ENCODE data around the gene MPZL3.

Gene MPZL3

GRCh38 chr11:118251858-118252652 lies at the start of gene MPZL3:
TSS of gene MPZL3 (minus strand) at chr11:118252365. CDS start at chr11:118252294, 71 bp downstream.
- no peaks in the 10 kb centered on the region for H3K36me3 ChIP-seq (ENCODE audit: control insufficient read depth, low read depth, low read length)
- H3K27me3 ChIP-seq (ENCODE audit: control insufficient read depth, insufficient read depth, low read length), result peaks cover 76% of the 10 kb centered on the region
- H3K4me3 ChIP-seq (ENCODE audit: low read length), result peak within 1 kb of the TSS; percentile 91
- peak within 1 kb of the TSS; percentile 84 for H3K9ac ChIP-seq (ENCODE audit: low read length)
- H3K9me3 ChIP-seq (ENCODE audit: control insufficient read depth, low read depth, low read length), result no peaks in the 10 kb centered on the region
- H3K27ac ChIP-seq (ENCODE audit: low read length), result peak within 1 kb of the TSS; percentile 98
- no peaks in the 10 kb centered on the region for H3K4me1 ChIP-seq (ENCODE audit: control insufficient read depth, low read depth, low read length)

- H3K4me1 ChIP-seq (ENCODE audit: control insufficient read depth, low read depth, low read length), result no peaks in the 10 kb centered on the region
Observed at GRCh38 chr11:118301600-118302195, 49.5 kb upstream of the MPZL3 start.

GRCh38 chr11:118295815-118296454 lies 43.8 kb upstream of the MPZL3 start:
- Histone ChIP-seq H3K9me3 (ENCODE audit: control insufficient read depth, low read depth, low read length) (no peaks in the 10 kb centered on the region), H3K36me3 (ENCODE audit: control insufficient read depth, low read depth, low read length) (no peaks in the 10 kb centered on the region), H3K27me3 (ENCODE audit: control insufficient read depth, insufficient read depth, low read length) (peaks cover 4% of the 10 kb centered on the region), H3K4me3 (ENCODE audit: low read length) (no peak overlapping the region), H3K27ac (ENCODE audit: low read length) (no peak overlapping the region), H3K9ac (ENCODE audit: low read length) (no peak overlapping the region), H3K4me1 (ENCODE audit: control insufficient read depth, low read depth, low read length) (no peaks in the 10 kb centered on the region)

More at GRCh38 chr11:118301600-118302195, 49.5 kb upstream of the MPZL3 start:
- Histone ChIP-seq H3K36me3 (ENCODE audit: control insufficient read depth, low read depth, low read length) (no peaks in the 10 kb centered on the region), H3K9ac (ENCODE audit: low read length) (no peak overlapping the region), H3K27ac (ENCODE audit: low read length) (no peak overlapping the region), H3K4me3 (ENCODE audit: low read length) (no peak overlapping the region), H3K27me3 (ENCODE audit: control insufficient read depth, insufficient read depth, low read length) (no peaks in the 10 kb centered on the region), H3K9me3 (ENCODE audit: control insufficient read depth, low read depth, low read length) (no peaks in the 10 kb centered on the region)

GRCh38 chr11:118295199-118295598 lies 43.0 kb upstream of the MPZL3 start:
- Histone ChIP-seq H3K9me3 (ENCODE audit: control insufficient read depth, low read depth, low read length) (no peaks in the 10 kb centered on the region), H3K9ac (ENCODE audit: low read length) (no peak overlapping the region), H3K27ac (ENCODE audit: low read length) (no peak overlapping the region), H3K36me3 (ENCODE audit: control insufficient read depth, low read depth, low read length) (no peaks in the 10 kb centered on the region), H3K4me3 (ENCODE audit: low read length) (no peak overlapping the region), H3K27me3 (ENCODE audit: control insufficient read depth, insufficient read depth, low read length) (peaks cover 4% of the 10 kb centered on the region), H3K4me1 (ENCODE audit: control insufficient read depth, low read depth, low read length) (no peaks in the 10 kb centered on the region)

- Histone ChIP-seq H3K9ac (ENCODE audit: low read length) (no peak overlapping the region), H3K36me3 (ENCODE audit: control insufficient read depth, low read depth, low read length) (no peaks in the 10 kb centered on the region), H3K27ac (ENCODE audit: low read length) (no peak overlapping the region), H3K27me3 (ENCODE audit: control insufficient read depth, insufficient read depth, low read length) (peaks cover 4% of the 10 kb centered on the region), H3K9me3 (ENCODE audit: control insufficient read depth, low read depth, low read length) (no peaks in the 10 kb centered on the region), H3K4me3 (ENCODE audit: low read length) (no peak overlapping the region), H3K4me1 (ENCODE audit: control insufficient read depth, low read depth, low read length) (no peaks in the 10 kb centered on the region)
Observed at GRCh38 chr11:118294053-118294452, 41.9 kb upstream of the MPZL3 start.

- Histone ChIP-seq H3K27me3 (ENCODE audit: control insufficient read depth, insufficient read depth, low read length) (peaks cover 4% of the 10 kb centered on the region), H3K4me3 (ENCODE audit: low read length) (no peak overlapping the region), H3K27ac (ENCODE audit: low read length) (no peak overlapping the region), H3K9me3 (ENCODE audit: control insufficient read depth, low read depth, low read length) (no peaks in the 10 kb centered on the region), H3K9ac (ENCODE audit: low read length) (no peak overlapping the region), H3K4me1 (ENCODE audit: control insufficient read depth, low read depth, low read length) (no peaks in the 10 kb centered on the region), H3K36me3 (ENCODE audit: control insufficient read depth, low read depth, low read length) (no peaks in the 10 kb centered on the region)
Observed at GRCh38 chr11:118291477-118292135, 39.4 kb upstream of the MPZL3 start.

- H3K9me3 ChIP-seq (ENCODE audit: control insufficient read depth, low read depth, low read length), result no peaks in the 10 kb centered on the region
- no peaks in the 10 kb centered on the region for H3K36me3 ChIP-seq (ENCODE audit: control insufficient read depth, low read depth, low read length)
- H3K9ac ChIP-seq (ENCODE audit: low read length), result no peak overlapping the region
- H3K4me1 ChIP-seq (ENCODE audit: control insufficient read depth, low read depth, low read length), result no peaks in the 10 kb centered on the region
- peaks cover 4% of the 10 kb centered on the region for H3K27me3 ChIP-seq (ENCODE audit: control insufficient read depth, insufficient read depth, low read length)
- H3K27ac ChIP-seq (ENCODE audit: low read length), result no peak overlapping the region
- H3K4me3 ChIP-seq (ENCODE audit: low read length), result no peak overlapping the region
Observed at GRCh38 chr11:118290923-118291322, 38.8 kb upstream of the MPZL3 start.

GRCh38 chr11:118289401-118289800 lies 37.2 kb upstream of the MPZL3 start:
- H3K9me3 ChIP-seq (ENCODE audit: control insufficient read depth, low read depth, low read length), result no peaks in the 10 kb centered on the region
- H3K9ac ChIP-seq (ENCODE audit: low read length), result no peak overlapping the region
- H3K27ac ChIP-seq (ENCODE audit: low read length), result no peak overlapping the region
- H3K36me3 ChIP-seq (ENCODE audit: control insufficient read depth, low read depth, low read length), result no peaks in the 10 kb centered on the region
- H3K27me3 ChIP-seq (ENCODE audit: control insufficient read depth, insufficient read depth, low read length), result peaks cover 4% of the 10 kb centered on the region
- H3K4me1 ChIP-seq (ENCODE audit: control insufficient read depth, low read depth, low read length), result no peaks in the 10 kb centered on the region
- H3K4me3 ChIP-seq (ENCODE audit: low read length), result no peak overlapping the region

GRCh38 chr11:118287006-118287405 lies 34.8 kb upstream of the MPZL3 start:
- Histone ChIP-seq H3K4me3 (ENCODE audit: low read length) (no peak overlapping the region), H3K9ac (ENCODE audit: low read length) (no peak overlapping the region), H3K9me3 (ENCODE audit: control insufficient read depth, low read depth, low read length) (no peaks in the 10 kb centered on the region), H3K4me1 (ENCODE audit: control insufficient read depth, low read depth, low read length) (no peaks in the 10 kb centered on the region), H3K36me3 (ENCODE audit: control insufficient read depth, low read depth, low read length) (no peaks in the 10 kb centered on the region), H3K27me3 (ENCODE audit: control insufficient read depth, insufficient read depth, low read length) (peaks cover 4% of the 10 kb centered on the region), H3K27ac (ENCODE audit: low read length) (no peak overlapping the region)

- Histone ChIP-seq H3K36me3 (ENCODE audit: control insufficient read depth, low read depth, low read length) (no peaks in the 10 kb centered on the region), H3K9me3 (ENCODE audit: control insufficient read depth, low read depth, low read length) (no peaks in the 10 kb centered on the region), H3K4me1 (ENCODE audit: control insufficient read depth, low read depth, low read length) (no peaks in the 10 kb centered on the region), H3K27ac (ENCODE audit: low read length) (no peak overlapping the region), H3K4me3 (ENCODE audit: low read length) (no peak overlapping the region), H3K9ac (ENCODE audit: low read length) (no peak overlapping the region), H3K27me3 (ENCODE audit: control insufficient read depth, insufficient read depth, low read length) (peaks cover under 1% of the 10 kb centered on the region)
Observed at GRCh38 chr11:118286545-118286944, 34.4 kb upstream of the MPZL3 start.

GRCh38 chr11:118283756-118284350 lies 31.7 kb upstream of the MPZL3 start:
- no peaks in the 10 kb centered on the region for H3K9me3 ChIP-seq (ENCODE audit: control insufficient read depth, low read depth, low read length)
- H3K36me3 ChIP-seq (ENCODE audit: control insufficient read depth, low read depth, low read length), result no peaks in the 10 kb centered on the region
- H3K27ac ChIP-seq (ENCODE audit: low read length), result no peak overlapping the region
- no peaks in the 10 kb centered on the region for H3K4me1 ChIP-seq (ENCODE audit: control insufficient read depth, low read depth, low read length)
- no peak overlapping the region for H3K4me3 ChIP-seq (ENCODE audit: low read length)
- H3K27me3 ChIP-seq (ENCODE audit: control insufficient read depth, insufficient read depth, low read length), result no peaks in the 10 kb centered on the region
- H3K9ac ChIP-seq (ENCODE audit: low read length), result no peak overlapping the region
